Measurements from ENCODE around the gene TUB. TPM values are rescaled to one million over a fixed set of nuclear protein-coding genes. Genes with fewer than 3 reads are reported as not detected.

Gene TUB
- total RNA-seq, 2 donors from 2014 or later, result 9.2 to 14.5 TPM

DNA sequence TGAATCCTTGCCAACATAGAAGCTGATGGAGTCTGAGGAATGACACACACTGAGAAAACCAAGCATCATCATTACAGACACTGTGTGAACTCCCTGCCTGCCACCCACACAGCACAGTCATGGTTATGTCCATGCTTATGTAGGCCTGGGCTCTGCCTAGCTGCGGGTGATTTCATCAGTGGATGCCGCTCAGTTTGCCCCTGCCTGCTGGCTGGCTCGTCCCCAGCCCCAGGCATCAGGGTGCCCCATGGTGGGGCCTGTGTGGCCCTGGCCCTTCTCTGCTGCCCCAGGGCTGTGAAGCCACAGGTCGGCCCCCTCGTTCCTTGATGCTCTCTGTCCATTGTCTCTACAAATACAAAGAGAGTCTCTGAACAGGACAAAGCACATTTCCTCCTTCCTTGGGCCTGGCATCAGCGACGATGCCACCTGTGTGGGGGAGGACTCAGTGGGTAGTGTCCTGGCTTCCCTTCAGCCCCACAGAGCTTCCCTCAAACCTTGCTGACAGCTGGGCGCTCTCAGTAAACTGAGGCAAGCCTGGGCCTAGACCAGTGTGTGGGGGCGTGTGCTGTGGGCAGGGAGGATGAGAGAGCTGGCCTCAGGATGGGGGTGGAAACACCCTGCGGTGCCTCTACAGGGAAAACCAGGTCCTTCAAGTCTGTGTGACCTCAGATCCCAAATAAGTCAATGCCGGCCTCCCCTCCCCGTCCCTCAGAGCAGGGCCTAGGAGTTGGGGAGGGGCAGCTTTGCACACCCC lies 20.0 kb upstream of the TUB start:
- intact Hi-C loops (cut with DNase I), result no loop called here
- Histone ChIP-seq H3K4me1 (replicated peaks) (no peaks in the 10 kb centered on the region), H3K9me3 (no peaks in the 10 kb centered on the region), H3K36me3 (no peaks in the 10 kb centered on the region), H3K27me3 (replicated peaks; ENCODE audit: insufficient read depth) (no peaks in the 10 kb centered on the region), H3K4me3 (no peak overlapping the region), H3K27ac (no peak overlapping the region)
- WGBS, result 95% methylated on average over 12 of the region's 12 CpGs
- DNase-seq (ENCODE audit: low spot score), result no peak
- TF ChIP-seq POLR2A (IDR thresholded peaks at IDR 0.05), result no peak
- TF ChIP-seq, protein P1, sequence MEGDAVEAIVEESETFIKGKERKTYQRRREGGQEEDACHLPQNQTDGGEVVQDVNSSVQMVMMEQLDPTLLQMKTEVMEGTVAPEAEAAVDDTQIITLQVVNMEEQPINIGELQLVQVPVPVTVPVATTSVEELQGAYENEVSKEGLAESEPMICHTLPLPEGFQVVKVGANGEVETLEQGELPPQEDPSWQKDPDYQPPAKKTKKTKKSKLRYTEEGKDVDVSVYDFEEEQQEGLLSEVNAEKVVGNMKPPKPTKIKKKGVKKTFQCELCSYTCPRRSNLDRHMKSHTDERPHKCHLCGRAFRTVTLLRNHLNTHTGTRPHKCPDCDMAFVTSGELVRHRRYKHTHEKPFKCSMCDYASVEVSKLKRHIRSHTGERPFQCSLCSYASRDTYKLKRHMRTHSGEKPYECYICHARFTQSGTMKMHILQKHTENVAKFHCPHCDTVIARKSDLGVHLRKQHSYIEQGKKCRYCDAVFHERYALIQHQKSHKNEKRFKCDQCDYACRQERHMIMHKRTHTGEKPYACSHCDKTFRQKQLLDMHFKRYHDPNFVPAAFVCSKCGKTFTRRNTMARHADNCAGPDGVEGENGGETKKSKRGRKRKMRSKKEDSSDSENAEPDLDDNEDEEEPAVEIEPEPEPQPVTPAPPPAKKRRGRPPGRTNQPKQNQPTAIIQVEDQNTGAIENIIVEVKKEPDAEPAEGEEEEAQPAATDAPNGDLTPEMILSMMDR (IDR thresholded peaks at IDR 0.05), result no peak
- TF ChIP-seq POLR2AphosphoS5 (IDR thresholded peaks at IDR 0.05), result no peak

DNA sequence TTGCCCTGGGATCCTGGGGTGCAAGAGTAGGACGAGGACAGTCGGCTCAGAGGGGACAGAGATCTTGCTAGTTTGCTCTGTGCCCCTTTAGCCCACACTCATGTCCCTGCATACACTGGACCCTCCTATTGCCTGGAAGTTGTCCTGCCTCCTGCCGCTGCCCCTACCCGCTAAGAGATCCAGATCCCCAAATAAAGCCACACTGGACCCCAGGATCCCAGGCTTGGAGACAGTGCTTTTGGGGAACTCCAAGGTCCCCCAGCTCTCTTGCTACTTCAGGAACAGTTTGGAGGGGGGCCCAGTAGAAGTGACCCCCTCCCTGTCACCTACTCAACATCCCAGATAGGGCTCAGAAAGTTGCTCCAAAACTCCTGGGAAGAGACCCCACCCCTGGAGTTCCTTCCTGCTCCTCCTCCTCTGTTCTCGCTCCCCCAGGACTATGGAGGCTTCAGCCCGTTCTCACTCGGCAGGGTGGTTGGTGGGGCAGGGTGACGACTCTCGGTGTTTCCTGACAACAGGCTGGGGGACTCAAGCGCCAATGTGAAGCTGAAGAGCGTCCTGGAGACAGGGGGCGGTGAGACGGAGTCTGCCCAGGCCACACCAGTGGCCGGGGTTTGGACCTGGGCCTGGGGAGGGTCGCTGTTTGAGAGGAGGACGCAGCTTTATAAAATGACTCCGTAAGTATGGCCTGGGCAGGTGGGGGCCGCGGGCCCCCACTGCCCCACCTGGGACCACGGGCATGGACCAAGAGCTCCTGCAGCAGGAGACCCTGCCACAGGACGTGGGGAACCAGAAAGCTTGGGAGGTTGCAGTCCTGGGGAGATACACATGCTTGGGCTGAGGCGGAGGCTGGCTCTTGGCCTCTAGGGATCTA lies 19.2 kb upstream of the TUB start:
- Histone ChIP-seq H3K27ac (no peak overlapping the region), H3K4me3 (no peak overlapping the region), H3K36me3 (no peaks in the 10 kb centered on the region), H3K4me1 (replicated peaks) (no peaks in the 10 kb centered on the region), H3K9me3 (no peaks in the 10 kb centered on the region), H3K27me3 (replicated peaks; ENCODE audit: insufficient read depth) (no peaks in the 10 kb centered on the region)
- TF ChIP-seq, protein P1 (IDR thresholded peaks at IDR 0.05), result no peak
- TF ChIP-seq POLR2A (IDR thresholded peaks at IDR 0.05) (no peak), POLR2AphosphoS5 (IDR thresholded peaks at IDR 0.05) (no peak)
- intact Hi-C loops (cut with DNase I), result no loop called here
- 95% methylated on average over 22 of the region's 22 CpGs for WGBS
- no peak for DNase-seq (ENCODE audit: low spot score)

GRCh38 chr11:8062781-8063257 lies 18.2 kb upstream of the TUB start:
- Histone ChIP-seq H3K9me3 (no peaks in the 10 kb centered on the region), H3K27ac (no peak overlapping the region), H3K27me3 (replicated peaks; ENCODE audit: insufficient read depth) (no peaks in the 10 kb centered on the region), H3K4me1 (replicated peaks) (no peaks in the 10 kb centered on the region), H3K36me3 (no peaks in the 10 kb centered on the region), H3K4me3 (no peak overlapping the region)
- no peak for DNase-seq (ENCODE audit: low spot score)
- 74% methylated on average over 13 of the region's 13 CpGs for WGBS
- TF ChIP-seq POLR2AphosphoS5 (IDR thresholded peaks at IDR 0.05) (no peak), POLR2A (IDR thresholded peaks at IDR 0.05) (no peak)
- TF ChIP-seq, protein P1 (IDR thresholded peaks at IDR 0.05), result no peak
- intact Hi-C loops (cut with DNase I), result no loop called here

- no peak for DNase-seq (ENCODE audit: low spot score)
- H3K4me3 ChIP-seq, result no peak overlapping the region
- no peak for TF ChIP-seq POLR2A (IDR thresholded peaks at IDR 0.05)
- TF ChIP-seq POLR2AphosphoS5 (IDR thresholded peaks at IDR 0.05), result no peak
- TF ChIP-seq, protein P1 (IDR thresholded peaks at IDR 0.05), result no peak
- no peaks in the 10 kb centered on the region for H3K4me1 ChIP-seq (replicated peaks)
- H3K36me3 ChIP-seq, result no peaks in the 10 kb centered on the region
- no peaks in the 10 kb centered on the region for H3K27me3 ChIP-seq (replicated peaks; ENCODE audit: insufficient read depth)
- intact Hi-C loops (cut with DNase I), result no loop called here
- H3K9me3 ChIP-seq, result no peaks in the 10 kb centered on the region
- no peak overlapping the region for H3K27ac ChIP-seq
- 41% methylated on average over 7 of the region's 7 CpGs for WGBS
Measured at GRCh38 chr11:8063324-8063723, 17.7 kb upstream of the TUB start.

Measured in prostate gland (tissue), 2 donors.